T-helper 17 cell (primary cell): Measurements from ENCODE around the gene CDK16. TPM values are rescaled to one million over a fixed set of nuclear protein-coding genes. Genes with fewer than 3 reads are reported as not detected.

Source experiments
- ATAC-seq: fragments of 150-1000 bp; cut with Tn5 transposase; 2 replicates; pipeline ENCODE4 v1.10.0; 2021; ENCODE audit warnings: mild to moderate bottlenecking, moderate library complexity
- DNase-seq, 3 donors: peaks; one replicate each; pipeline versions ENCODE4 v3.0.0 to v3.0.0-alpha.2; 2020 to 2021
- H3K9me3 ChIP-seq: one replicate; pipeline ENCODE4 v1.7.0; 2013; ENCODE audit warnings: low read length, mild to moderate bottlenecking; ENCODE audit not compliant: control insufficient read depth, poor library complexity, severe bottlenecking
- H3K27ac Mint-ChIP-seq: one replicate; pipeline ENCODE4 v1.8.0; 2022; ENCODE audit warnings: mild to moderate bottlenecking, moderate library complexity, mixed read lengths
- H3K27me3 Mint-ChIP-seq: one replicate; pipeline ENCODE4 v1.8.0; 2022; ENCODE audit warnings: mixed read lengths
- H3K36me3 Mint-ChIP-seq: one replicate; pipeline ENCODE4 v1.8.0; 2022; ENCODE audit warnings: low read depth, mixed read lengths
- H3K4me1 Mint-ChIP-seq: one replicate; pipeline ENCODE4 v1.8.0; 2022; ENCODE audit warnings: mild to moderate bottlenecking, mixed read lengths
- H3K4me3 Mint-ChIP-seq: one replicate; pipeline ENCODE4 v1.8.0; 2022; ENCODE audit warnings: mild to moderate bottlenecking, moderate library complexity, mixed read lengths
- total RNA-seq, 4 donors: library from RNA in 2 of 4; stranded (reverse) in 2 of 4; gene quantifications; one replicate each; pipeline ENCODE4 v1.2.3 and lab custom pipeline; 2022 to 2026

CDK16 gene
- total RNA-seq, 2 donors from 2014 or later, result 123 to 145 TPM

DNA sequence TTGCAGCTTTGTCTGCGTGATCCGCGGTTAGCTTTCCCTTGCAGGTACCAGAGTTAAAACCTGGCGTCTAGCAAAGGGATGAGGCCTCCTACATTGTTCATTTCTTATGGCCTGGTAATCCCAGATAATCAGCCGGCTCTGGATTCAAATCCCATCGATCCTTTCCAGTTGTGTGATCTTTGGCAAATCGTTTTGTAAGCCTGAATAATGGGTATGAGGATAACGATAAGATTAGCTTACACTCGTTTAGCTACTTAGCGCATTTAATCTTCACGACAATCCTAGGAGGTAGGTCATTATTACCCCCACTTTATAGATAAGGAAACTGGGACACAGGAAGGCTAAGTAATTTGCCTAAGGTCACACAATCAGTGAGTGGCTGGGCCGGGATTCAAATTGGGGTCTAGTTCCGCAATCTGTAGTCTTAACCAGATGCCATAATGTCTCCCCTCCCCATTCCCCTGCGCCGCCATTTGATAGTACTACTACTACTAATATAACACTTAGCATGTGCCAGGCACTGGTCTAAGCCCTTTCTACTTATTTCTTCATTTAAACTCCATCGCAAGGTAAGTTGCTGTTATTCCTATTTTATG, 26.6 kb upstream of the CDK16 start:
- H3K4me3 Mint-ChIP-seq, result peak overlapping the region; percentile 94
- H3K4me1 Mint-ChIP-seq, result peaks cover 28% of the 10 kb centered on the region
- peaks cover 2% of the 10 kb centered on the region for H3K36me3 Mint-ChIP-seq
- DNase-seq (no peak), ATAC-seq (no peak)
- peak overlapping the region; percentile 97 for H3K27ac Mint-ChIP-seq
- no peaks in the 10 kb centered on the region for H3K9me3 ChIP-seq
- H3K27me3 Mint-ChIP-seq, result no peaks in the 10 kb centered on the region

DNA sequence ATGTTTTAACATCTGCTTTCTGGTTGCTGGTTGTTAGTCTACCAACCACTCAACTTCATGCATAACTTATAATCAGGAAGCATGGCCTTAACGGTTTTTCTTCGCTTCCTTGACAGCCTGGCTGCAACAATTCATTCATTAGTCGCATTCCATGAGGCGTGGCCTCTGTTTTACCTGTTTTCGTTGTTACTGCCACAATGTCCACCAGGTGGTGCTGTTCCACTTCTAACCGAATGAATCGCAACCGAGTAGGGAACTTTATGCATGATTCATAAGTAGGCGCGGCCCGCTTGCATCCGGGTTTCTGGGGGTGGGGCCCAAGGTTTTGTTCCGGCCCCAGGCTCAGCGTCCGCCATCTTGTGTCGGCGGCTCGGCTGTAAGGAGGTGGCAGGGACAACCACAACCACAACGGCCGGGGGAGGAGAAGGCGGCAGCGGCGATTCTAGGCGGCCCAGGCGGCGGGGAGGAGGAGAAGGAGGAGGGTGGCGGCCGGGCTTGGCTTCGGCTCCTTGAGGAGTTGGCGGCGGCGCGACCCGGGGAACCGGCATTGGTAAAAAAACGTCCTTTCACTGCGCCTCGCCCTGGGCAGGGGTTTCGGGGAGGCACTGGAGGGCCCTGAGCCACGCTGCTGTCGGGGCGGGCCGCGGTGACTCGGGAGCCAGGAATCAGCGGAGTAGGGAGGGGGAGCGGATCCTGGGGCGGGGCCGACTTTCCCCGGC, 24.8 kb upstream of the CDK16 start, which contains the start of gene UBA1:
Gene UBA1 (plus strand): TSS at position 355 of the 719 bp plus-strand sequence. CDS start 4,974 bp downstream, outside the sequence.
- peak within 1 kb of the TSS; percentile 96 for H3K4me3 Mint-ChIP-seq
- peak within 1 kb of the TSS; percentile 89 for H3K27ac Mint-ChIP-seq
- H3K4me1 Mint-ChIP-seq, result peaks cover 31% of the 10 kb centered on the region
- peak; percentile 75 to 85 (median 84) for DNase-seq
- no peaks in the 10 kb centered on the region for H3K9me3 ChIP-seq
- peak; percentile 79 for ATAC-seq
- no peaks in the 10 kb centered on the region for H3K27me3 Mint-ChIP-seq
- peaks cover 2% of the 10 kb centered on the region for H3K36me3 Mint-ChIP-seq

DNA sequence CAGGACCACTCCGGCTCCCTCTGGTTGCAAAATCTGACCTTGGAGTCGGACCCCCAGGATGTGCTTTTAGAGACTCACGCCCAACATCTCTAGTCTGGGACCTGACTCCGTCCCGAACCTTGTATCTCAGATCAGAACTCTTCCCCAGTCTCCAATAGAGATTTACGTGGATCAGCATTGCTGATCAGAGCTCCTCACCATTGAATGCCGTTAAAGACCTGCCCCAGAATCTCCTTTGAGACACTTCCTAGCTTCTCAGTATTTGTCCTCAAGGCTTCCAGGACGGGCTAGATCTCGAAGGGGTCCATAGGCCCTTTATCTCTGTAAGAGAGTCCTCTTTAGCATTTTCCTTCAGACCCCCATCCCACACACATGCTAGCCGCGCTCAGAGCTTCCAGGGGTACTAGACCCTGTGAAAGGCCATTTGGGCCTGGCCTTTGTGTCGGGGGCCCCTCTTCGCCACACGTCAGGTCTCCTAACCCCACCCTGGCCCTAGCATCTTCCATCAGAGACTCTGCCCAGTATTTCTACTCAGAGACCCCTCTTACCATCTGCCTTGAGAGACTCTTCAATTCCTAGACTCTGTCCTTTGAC, 24.2 kb upstream of the CDK16 start:
- DNase-seq, result no peak
- Mint-ChIP-seq H3K27me3 (no peaks in the 10 kb centered on the region), H3K36me3 (peaks cover 2% of the 10 kb centered on the region), H3K4me1 (peaks cover 31% of the 10 kb centered on the region), H3K4me3 (peak overlapping the region; percentile 96), H3K27ac (peak overlapping the region; percentile 89)
- no peaks in the 10 kb centered on the region for H3K9me3 ChIP-seq
- ATAC-seq, result no peak

DNA sequence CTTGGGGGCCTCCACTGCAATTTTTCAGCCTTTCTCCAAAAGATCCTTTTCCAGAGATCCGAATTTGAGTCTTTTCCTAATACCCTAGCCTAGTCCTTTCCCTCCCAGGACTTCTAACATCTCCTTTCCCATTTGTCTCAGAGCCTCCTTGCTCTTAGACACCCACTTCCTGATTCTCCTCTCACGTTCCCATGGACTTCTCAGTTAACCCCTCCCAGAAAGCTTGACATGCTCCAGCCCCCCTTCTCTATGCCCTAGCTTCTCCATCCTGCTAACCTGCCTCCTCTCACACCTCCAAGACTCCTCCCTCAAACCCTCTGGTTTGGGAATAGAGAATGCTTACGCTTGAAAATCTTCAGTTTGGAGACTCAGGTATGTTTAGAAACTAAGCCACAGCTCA, 22.4 kb upstream of the CDK16 start:
- Mint-ChIP-seq H3K27me3 (no peaks in the 10 kb centered on the region), H3K27ac (peak overlapping the region; percentile 89), H3K36me3 (peaks cover 2% of the 10 kb centered on the region), H3K4me1 (peaks cover 27% of the 10 kb centered on the region), H3K4me3 (peak overlapping the region; percentile 96)
- no peak for DNase-seq
- ATAC-seq, result no peak
- H3K9me3 ChIP-seq, result no peaks in the 10 kb centered on the region

DNA sequence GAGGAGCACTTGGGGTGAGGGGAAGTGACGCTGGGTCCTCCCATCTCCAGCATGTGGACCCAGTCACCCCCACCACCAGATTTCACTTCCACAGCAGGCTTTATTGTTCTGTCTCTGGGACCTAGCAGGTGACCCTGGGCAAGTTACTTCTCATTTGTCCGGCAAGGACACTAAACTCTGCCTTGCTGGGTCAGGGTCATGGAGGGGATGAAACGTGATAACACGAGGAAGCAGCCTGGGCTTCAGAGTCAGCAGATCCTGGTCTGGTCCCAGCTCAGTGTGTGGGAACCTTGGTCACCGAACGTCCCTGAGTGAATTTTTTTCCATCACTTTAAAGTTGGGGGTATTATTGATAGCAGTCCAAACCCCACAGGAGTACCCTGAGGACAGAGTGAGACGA, 21.0 kb upstream of the CDK16 start:
- Mint-ChIP-seq H3K27ac (peak overlapping the region; percentile 89), H3K4me1 (peaks cover 27% of the 10 kb centered on the region), H3K4me3 (peak overlapping the region; percentile 96), H3K36me3 (peaks cover 2% of the 10 kb centered on the region), H3K27me3 (no peaks in the 10 kb centered on the region)
- DNase-seq (no peak), ATAC-seq (no peak)
- H3K9me3 ChIP-seq, result no peaks in the 10 kb centered on the region

DNA sequence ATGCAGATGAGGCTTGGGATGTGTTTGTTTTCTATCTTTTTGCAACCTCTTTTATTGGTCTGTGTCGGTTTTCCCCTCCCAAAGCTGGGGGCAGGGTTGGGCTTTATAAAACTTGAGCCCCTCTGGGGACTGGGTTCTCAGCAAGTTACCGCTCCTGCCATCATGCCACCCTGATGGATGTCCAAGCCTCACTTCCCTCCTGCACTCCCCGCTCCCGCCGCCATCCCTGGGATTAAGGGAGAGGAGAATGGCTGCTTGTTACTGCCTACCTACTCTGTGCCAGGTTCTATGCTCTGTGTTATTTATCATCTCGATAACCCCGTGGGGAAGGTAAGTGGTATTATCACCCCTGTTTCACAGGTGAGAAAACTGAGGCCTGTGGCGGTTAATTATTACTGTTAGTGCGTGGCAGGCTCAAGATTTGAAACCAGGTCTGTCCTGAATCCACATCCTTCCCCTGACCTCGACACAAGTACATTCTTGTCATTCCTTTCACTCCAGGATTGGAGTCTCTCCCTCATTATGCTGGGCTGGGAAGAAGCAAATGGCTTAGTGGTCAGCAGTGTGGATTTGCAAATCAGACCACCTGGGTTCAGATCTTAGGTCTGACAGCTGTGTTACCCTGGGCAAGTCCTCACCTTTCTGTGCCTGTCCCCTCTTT, 20.3 kb upstream of the CDK16 start:
- H3K27ac Mint-ChIP-seq, result peak overlapping the region; percentile 89
- H3K36me3 Mint-ChIP-seq, result peaks cover 2% of the 10 kb centered on the region
- ATAC-seq, result no peak
- no peaks in the 10 kb centered on the region for H3K27me3 Mint-ChIP-seq
- DNase-seq, result no peak
- no peak overlapping the region for H3K4me3 Mint-ChIP-seq
- H3K4me1 Mint-ChIP-seq, result peaks cover 24% of the 10 kb centered on the region
- H3K9me3 ChIP-seq, result no peaks in the 10 kb centered on the region

DNA sequence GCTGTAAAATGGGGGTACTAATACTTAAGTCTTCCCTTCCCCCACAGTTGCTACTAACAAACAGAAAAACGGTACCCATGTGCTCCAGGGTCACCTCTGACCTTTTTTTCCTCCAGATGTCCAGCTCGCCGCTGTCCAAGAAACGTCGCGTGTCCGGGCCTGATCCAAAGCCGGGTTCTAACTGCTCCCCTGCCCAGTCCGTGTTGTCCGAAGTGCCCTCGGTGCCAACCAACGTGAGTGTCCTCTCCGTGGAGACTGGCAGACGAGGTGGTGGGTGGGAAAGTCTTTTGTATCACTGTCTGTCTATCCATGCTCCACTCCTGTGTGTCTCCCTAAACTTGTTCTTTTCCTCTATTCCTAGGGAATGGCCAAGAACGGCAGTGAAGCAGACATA, 19.8 kb upstream of the CDK16 start:
- DNase-seq (no peak), ATAC-seq (no peak)
- peaks cover 21% of the 10 kb centered on the region for H3K4me1 Mint-ChIP-seq
- H3K36me3 Mint-ChIP-seq, result peaks cover under 1% of the 10 kb centered on the region
- no peak overlapping the region for H3K4me3 Mint-ChIP-seq
- peak overlapping the region; percentile 61 for H3K27ac Mint-ChIP-seq
- H3K27me3 Mint-ChIP-seq, result no peaks in the 10 kb centered on the region
- no peaks in the 10 kb centered on the region for H3K9me3 ChIP-seq

DNA sequence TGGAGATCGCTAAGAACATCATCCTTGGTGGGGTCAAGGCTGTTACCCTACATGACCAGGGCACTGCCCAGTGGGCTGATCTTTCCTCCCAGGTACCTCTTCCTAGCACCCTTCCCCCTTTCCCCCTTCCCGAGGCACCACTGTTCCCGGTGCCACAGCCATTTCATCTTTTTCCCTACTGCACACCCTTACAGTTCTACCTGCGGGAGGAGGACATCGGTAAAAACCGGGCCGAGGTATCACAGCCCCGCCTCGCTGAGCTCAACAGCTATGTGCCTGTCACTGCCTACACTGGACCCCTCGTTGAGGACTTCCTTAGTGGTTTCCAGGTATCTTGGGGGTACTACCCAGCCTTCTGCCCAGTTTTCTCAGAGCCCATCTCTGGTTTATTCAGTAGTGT, 19.2 kb upstream of the CDK16 start:
- Mint-ChIP-seq H3K27ac (peak overlapping the region; percentile 73), H3K36me3 (no peaks in the 10 kb centered on the region), H3K4me1 (peaks cover 20% of the 10 kb centered on the region), H3K27me3 (no peaks in the 10 kb centered on the region), H3K4me3 (no peak overlapping the region)
- H3K9me3 ChIP-seq, result no peaks in the 10 kb centered on the region
- ATAC-seq, result no peak
- DNase-seq, result no peak

DNA sequence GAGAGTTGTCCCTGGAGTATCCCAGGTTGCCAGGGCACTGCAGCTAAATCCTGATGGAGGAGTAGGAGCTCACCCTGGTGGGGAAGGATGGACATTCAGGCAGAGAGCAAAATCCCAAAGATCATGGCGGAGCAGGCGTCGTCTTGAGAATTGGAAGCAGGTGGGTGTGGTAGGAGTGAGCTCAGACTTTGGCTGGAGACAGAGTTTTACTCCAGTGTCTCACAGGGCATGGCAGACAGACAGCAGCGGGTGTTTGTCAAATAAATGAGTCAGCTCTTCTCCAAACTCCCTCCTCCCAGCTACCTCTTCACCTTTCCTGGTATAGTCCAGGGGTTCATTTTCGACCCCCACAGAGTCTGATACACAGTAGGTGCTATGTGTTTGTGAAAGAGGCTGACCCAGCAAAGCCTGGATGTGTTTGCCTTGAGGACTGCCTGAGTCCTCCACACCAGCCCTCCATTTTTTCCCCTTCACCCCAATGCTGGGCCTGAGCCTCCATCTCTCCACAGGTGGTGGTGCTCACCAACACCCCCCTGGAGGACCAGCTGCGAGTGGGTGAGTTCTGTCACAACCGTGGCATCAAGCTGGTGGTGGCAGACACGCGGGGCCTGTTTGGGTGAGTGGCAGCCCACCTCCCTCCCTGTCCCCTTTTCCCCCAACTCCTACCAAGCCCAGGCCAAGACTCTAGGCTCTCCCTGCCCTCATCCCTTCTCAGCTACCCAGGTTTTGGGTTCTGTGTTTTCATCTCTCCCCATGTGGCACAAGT, 17.9 kb upstream of the CDK16 start:
- DNase-seq (no peak), ATAC-seq (no peak)
- no peaks in the 10 kb centered on the region for H3K36me3 Mint-ChIP-seq
- no peak overlapping the region for H3K4me3 Mint-ChIP-seq
- peaks cover 15% of the 10 kb centered on the region for H3K4me1 Mint-ChIP-seq
- no peaks in the 10 kb centered on the region for H3K9me3 ChIP-seq
- peak overlapping the region; percentile 73 for H3K27ac Mint-ChIP-seq
- no peaks in the 10 kb centered on the region for H3K27me3 Mint-ChIP-seq

DNA sequence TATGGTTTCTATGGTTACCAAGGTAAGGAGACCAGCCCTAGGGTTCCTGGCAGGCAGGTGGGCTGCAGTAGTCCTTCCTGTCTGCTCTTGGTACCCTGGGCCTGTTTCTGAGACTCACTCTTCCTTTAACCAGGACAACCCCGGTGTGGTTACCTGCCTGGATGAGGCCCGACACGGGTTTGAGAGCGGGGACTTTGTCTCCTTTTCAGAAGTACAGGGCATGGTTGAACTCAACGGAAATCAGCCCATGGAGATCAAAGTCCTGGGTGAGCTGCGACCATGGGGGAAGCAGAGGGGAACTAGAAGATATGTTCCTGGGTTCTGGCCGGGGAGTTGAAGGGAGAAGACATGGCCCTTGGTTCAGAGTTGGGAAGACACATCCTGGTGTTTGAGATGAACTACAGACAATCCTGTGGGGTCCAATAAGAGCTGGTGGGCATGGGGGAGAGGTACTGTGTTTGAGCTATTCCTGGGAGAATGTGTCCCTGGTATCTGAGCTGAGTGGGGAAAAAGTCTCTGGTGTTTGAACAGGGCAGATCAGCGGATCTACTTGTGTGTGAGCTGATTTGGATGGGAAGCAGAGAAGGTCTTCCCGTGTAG, 17.0 kb upstream of the CDK16 start:
- DNase-seq (no peak), ATAC-seq (no peak)
- no peaks in the 10 kb centered on the region for H3K36me3 Mint-ChIP-seq
- no peaks in the 10 kb centered on the region for H3K9me3 ChIP-seq
- no peaks in the 10 kb centered on the region for H3K27me3 Mint-ChIP-seq
- H3K4me3 Mint-ChIP-seq, result no peak overlapping the region
- H3K4me1 Mint-ChIP-seq, result peaks cover 7% of the 10 kb centered on the region
- peak overlapping the region; percentile 57 for H3K27ac Mint-ChIP-seq

DNA sequence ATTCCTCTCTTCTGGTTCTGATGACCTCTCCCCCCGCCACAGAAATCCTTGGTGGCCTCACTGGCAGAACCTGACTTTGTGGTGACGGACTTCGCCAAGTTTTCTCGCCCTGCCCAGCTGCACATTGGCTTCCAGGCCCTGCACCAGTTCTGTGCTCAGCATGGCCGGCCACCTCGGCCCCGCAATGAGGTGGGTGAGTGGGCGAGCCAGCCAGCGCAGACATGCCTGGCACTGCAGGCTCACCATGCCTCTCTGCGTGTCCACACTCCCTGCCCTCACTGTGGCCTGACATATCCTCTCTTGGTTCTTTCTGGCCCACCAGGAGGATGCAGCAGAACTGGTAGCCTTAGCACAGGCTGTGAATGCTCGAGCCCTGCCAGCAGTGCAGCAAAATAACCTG, 16.2 kb upstream of the CDK16 start:
- H3K4me3 Mint-ChIP-seq, result no peak overlapping the region
- DNase-seq, result no peak
- H3K4me1 Mint-ChIP-seq, result no peaks in the 10 kb centered on the region
- no peak overlapping the region for H3K27ac Mint-ChIP-seq
- H3K27me3 Mint-ChIP-seq, result no peaks in the 10 kb centered on the region
- ATAC-seq, result no peak
- H3K9me3 ChIP-seq, result no peaks in the 10 kb centered on the region
- no peaks in the 10 kb centered on the region for H3K36me3 Mint-ChIP-seq

DNA sequence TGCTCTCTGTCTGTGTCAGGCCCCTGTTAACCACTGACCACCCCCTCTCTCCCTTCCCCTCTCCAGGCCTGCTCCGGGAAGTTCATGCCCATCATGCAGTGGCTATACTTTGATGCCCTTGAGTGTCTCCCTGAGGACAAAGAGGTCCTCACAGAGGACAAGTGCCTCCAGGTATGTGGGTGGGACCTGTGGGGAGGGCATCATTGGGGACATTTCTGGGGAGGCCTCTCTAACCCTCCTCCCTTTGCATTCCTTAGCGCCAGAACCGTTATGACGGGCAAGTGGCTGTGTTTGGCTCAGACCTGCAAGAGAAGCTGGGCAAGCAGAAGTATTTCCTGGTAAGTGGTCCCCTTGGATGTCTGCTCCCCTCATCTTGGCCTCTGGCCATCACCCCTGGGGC, 15.6 kb upstream of the CDK16 start:
- no peak for ATAC-seq
- Mint-ChIP-seq H3K36me3 (no peaks in the 10 kb centered on the region), H3K27me3 (no peaks in the 10 kb centered on the region), H3K4me1 (no peaks in the 10 kb centered on the region), H3K27ac (no peak overlapping the region), H3K4me3 (no peak overlapping the region)
- no peak for DNase-seq
- no peaks in the 10 kb centered on the region for H3K9me3 ChIP-seq
